MCF 10A (cell line): ENCODE measurements around the gene ABCB11. TPM values are rescaled to one million over a fixed set of nuclear protein-coding genes. Genes with fewer than 3 reads are reported as not detected.
A peak's percentile ranks its signal among the peaks of the same experiment; 100 is the strongest.

Experiments used
- BruUV-seq: library from RNA; stranded (reverse); fragments of 400-500 nt; replicated peaks from 2 replicates; lab custom pipeline; 2021; lab: Mats Ljungman, UMichigan
- CTCF ChIA-PET: fragments of 300-600 bp; sonication (Branson Sonifier 250); formaldehyde crosslinking; extraction: SDS; loops from one replicate; lab custom pipeline; 2021; ENCODE audit warnings: antibody characterized with exemption, inconsistent platforms; lab: Yijun Ruan, JAX
- POLR2A ChIA-PET: fragments of 300-600, 350-650 bp; sonication (Branson Sonifier 250); formaldehyde crosslinking; extraction: SDS; loops from one replicate; lab custom pipeline; 2020; ENCODE audit warnings: antibody characterized with exemption, inconsistent platforms; lab: Yijun Ruan, JAX
- DNase-seq: peaks from one replicate; pipeline ENCODE4 v3.0.0-alpha.2; 2018; ENCODE audit not compliant: unreplicated experiment
- H3K27ac Mint-ChIP-seq: one replicate; pipeline ENCODE4 v1.8.0; 2022; ENCODE audit warnings: mild to moderate bottlenecking, low read depth, mixed read lengths; ENCODE audit not compliant: unreplicated experiment
- H3K27me3 Mint-ChIP-seq: one replicate; pipeline ENCODE4 v1.8.0; 2022; ENCODE audit warnings: mixed read lengths; ENCODE audit not compliant: insufficient read depth, unreplicated experiment
- H3K36me3 Mint-ChIP-seq: one replicate; pipeline ENCODE4 v1.8.0; 2022; ENCODE audit warnings: mild to moderate bottlenecking, moderate library complexity, mixed read lengths; ENCODE audit not compliant: insufficient read depth, unreplicated experiment
- H3K4me1 Mint-ChIP-seq: one replicate; pipeline ENCODE4 v1.8.0; 2022; ENCODE audit warnings: mixed read lengths; ENCODE audit not compliant: insufficient read depth, unreplicated experiment
- H3K4me3 Mint-ChIP-seq: one replicate; pipeline ENCODE4 v1.8.0; 2022; ENCODE audit warnings: mild to moderate bottlenecking, moderate library complexity, mixed read lengths; ENCODE audit not compliant: unreplicated experiment
- H3K9me3 Mint-ChIP-seq: one replicate; pipeline ENCODE4 v1.8.0; 2022; ENCODE audit warnings: mixed read lengths; ENCODE audit not compliant: unreplicated experiment
- intact Hi-C: fragments of 100-400 bp; cut with micrococcal nuclease; formaldehyde crosslinking; loops from 2 replicates; pipeline ENCODE4 v1.14.1; 2022
- total RNA-seq: library from RNA; stranded (reverse); gene quantifications from 2 replicates; pipeline ENCODE4 v1.2.3, GENCODE V29; 2022
- TF ChIP-seq, protein P1 (sequence below): fragments of 200-600 bp; IDR thresholded peaks from one replicate; pipeline ENCODE4 v1.8.0; 2022; ENCODE audit warnings: antibody characterized with exemption, mild to moderate bottlenecking; ENCODE audit not compliant: unreplicated experiment

ABCB11 gene
- total RNA-seq, 1 experiment from 2014 or later, result not detected

- no peaks in the 10 kb centered on the region for H3K27me3 Mint-ChIP-seq
- TF ChIP-seq, protein P1, sequence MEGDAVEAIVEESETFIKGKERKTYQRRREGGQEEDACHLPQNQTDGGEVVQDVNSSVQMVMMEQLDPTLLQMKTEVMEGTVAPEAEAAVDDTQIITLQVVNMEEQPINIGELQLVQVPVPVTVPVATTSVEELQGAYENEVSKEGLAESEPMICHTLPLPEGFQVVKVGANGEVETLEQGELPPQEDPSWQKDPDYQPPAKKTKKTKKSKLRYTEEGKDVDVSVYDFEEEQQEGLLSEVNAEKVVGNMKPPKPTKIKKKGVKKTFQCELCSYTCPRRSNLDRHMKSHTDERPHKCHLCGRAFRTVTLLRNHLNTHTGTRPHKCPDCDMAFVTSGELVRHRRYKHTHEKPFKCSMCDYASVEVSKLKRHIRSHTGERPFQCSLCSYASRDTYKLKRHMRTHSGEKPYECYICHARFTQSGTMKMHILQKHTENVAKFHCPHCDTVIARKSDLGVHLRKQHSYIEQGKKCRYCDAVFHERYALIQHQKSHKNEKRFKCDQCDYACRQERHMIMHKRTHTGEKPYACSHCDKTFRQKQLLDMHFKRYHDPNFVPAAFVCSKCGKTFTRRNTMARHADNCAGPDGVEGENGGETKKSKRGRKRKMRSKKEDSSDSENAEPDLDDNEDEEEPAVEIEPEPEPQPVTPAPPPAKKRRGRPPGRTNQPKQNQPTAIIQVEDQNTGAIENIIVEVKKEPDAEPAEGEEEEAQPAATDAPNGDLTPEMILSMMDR, result no peak
- no peak overlapping the region for H3K27ac Mint-ChIP-seq
- H3K4me3 Mint-ChIP-seq, result no peak overlapping the region
- CTCF ChIA-PET, result interaction anchor here (1.4 kb wide), 1 partner anchor 67 kb away, joined by 3 read pairs; no protein-coding TSS in a partner anchor
- DNase-seq, result no peak
- no TSS peak for BruUV-seq
- H3K4me1 Mint-ChIP-seq, result peaks cover 26% of the 10 kb centered on the region
- intact Hi-C loops, result no loop called here
- H3K36me3 Mint-ChIP-seq, result no peaks in the 10 kb centered on the region
- POLR2A ChIA-PET, result no interaction called here
- H3K9me3 Mint-ChIP-seq, result peaks cover 10% of the 10 kb centered on the region
These were observed 11.7 kb upstream of the ABCB11 start for GRCh38 chr2:169042856-169043255.

DNA sequence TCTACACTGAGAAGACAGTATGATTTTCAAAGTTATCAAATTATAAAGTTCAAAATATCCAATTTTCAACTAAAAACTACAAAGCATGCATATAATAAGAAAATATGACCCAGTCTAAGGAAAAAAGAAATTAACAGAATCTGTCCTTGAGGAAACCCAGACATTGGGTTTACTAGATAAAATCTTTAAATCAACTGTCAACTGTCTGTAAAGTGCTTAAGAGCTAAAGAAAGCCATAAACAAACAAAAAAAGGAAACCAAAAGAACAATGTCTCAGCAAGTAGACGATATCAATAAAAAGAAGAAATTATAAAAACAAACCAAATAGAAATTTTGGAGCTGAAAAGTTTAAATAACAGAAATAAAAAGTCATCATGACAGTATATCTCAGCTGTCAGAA, 10.5 kb upstream of the ABCB11 start:
- Mint-ChIP-seq H3K36me3 (no peaks in the 10 kb centered on the region), H3K27me3 (no peaks in the 10 kb centered on the region), H3K27ac (no peak overlapping the region), H3K9me3 (peaks cover 10% of the 10 kb centered on the region), H3K4me3 (no peak overlapping the region), H3K4me1 (peaks cover 15% of the 10 kb centered on the region)
- CTCF ChIA-PET, result interaction anchor here (1.4 kb wide), 1 partner anchor 69 kb away, joined by 3 read pairs; no protein-coding TSS in a partner anchor
- intact Hi-C loops, result no loop called here
- BruUV-seq, result no TSS peak
- TF ChIP-seq, protein P1, result no peak
- POLR2A ChIA-PET, result interaction anchor here (0.6 to 0.7 kb wide), 2 partner anchors 462 to 526 kb away, joined by 3 to 5 read pairs; no protein-coding TSS in a partner anchor
- no peak for DNase-seq

DNA sequence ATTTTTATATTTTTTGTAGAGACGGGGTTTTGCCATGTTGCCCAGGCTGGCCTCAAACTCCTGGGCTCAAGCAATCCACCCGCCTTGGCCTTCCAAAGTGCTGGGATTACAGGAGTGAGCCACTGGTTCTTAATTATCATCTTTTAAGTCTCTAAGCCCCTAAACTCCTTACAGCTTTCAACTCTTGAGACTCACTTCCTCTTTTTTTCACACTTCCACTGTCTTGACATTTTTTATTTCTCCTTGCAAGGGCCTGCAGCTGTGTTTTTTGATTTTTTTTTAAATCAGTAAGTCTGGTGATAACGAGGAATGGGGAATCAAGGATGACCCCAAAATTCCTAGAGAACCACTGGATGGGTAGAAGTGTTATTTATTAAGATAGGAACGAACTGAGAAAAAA, 8.6 kb upstream of the ABCB11 start:
- CTCF ChIA-PET, result no interaction called here
- intact Hi-C loops, result no loop called here
- H3K9me3 Mint-ChIP-seq, result peaks cover 10% of the 10 kb centered on the region
- POLR2A ChIA-PET, result no interaction called here
- no peaks in the 10 kb centered on the region for H3K36me3 Mint-ChIP-seq
- no peak for DNase-seq
- H3K27me3 Mint-ChIP-seq, result no peaks in the 10 kb centered on the region
- TF ChIP-seq, protein P1, result no peak
- peaks cover 11% of the 10 kb centered on the region for H3K4me1 Mint-ChIP-seq
- no TSS peak for BruUV-seq
- H3K4me3 Mint-ChIP-seq, result no peak overlapping the region
- no peak overlapping the region for H3K27ac Mint-ChIP-seq

DNA sequence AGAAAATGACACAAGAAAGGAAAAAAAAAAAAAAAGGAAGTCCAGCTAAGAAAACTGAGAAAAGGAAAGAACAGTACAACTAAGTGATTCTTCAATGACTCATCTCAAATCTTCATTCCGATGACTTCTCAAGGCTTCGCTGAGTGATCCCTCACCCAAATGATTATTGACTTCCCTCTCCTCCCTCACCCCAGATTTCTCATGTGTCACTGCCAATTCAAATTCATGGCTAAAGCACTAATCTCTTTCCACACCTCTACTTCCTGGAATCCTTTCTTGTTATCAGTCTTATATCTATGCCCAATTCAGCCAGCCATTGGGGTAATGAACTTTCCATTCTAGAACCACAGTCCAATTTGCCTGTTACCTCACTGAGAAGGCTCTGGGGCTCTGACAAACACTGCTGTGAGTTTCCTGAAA, 7.2 kb upstream of the ABCB11 start:
- peak; percentile 47 for DNase-seq
- H3K36me3 Mint-ChIP-seq, result no peaks in the 10 kb centered on the region
- BruUV-seq, result no TSS peak
- CTCF ChIA-PET, result interaction anchor here (0.7 to 1.0 kb wide), 2 partner anchors 77 to 92 kb away, joined by 3 to 7 read pairs; no protein-coding TSS in a partner anchor
- no peak overlapping the region for H3K27ac Mint-ChIP-seq
- H3K9me3 Mint-ChIP-seq, result peaks cover 10% of the 10 kb centered on the region
- TF ChIP-seq, protein P1, result no peak
- POLR2A ChIA-PET, result interaction anchor here (0.9 kb wide), 1 partner anchor 46 kb away, joined by 4 read pairs; no protein-coding TSS in a partner anchor
- intact Hi-C loops, result no loop called here
- H3K4me3 Mint-ChIP-seq, result no peak overlapping the region
- H3K4me1 Mint-ChIP-seq, result peaks cover 11% of the 10 kb centered on the region
- no peaks in the 10 kb centered on the region for H3K27me3 Mint-ChIP-seq
